ENCODE measurements around the gene COX14. TPM values are rescaled to one million over a fixed set of nuclear protein-coding genes. Genes with fewer than 3 reads are reported as not detected.

Gene COX14
- total RNA-seq, 1 experiment from 2014 or later: 74.5 TPM

- BruUV-seq (replicated peaks): no TSS peak
- intact Hi-C loops (cut with micrococcal nuclease; ENCODE audit: unreplicated experiment): loop anchor here (10.0 kb wide), 1 partner anchor 226 kb away; no protein-coding TSS in a partner anchor
- no peak overlapping the region for H3K4me3 ChIP-seq (ENCODE audit: low read depth in 2 of 2, low read length in 2 of 2)
These were observed 23.3 kb upstream of the COX14 start for GRCh38 chr12:50088577-50089335.

GRCh38 chr12:50089730-50090129 is 22.3 kb upstream of the COX14 start:
- DNase-seq (ENCODE audit: low read depth, low spot score) (no peak), ATAC-seq (no peak)
- BruUV-seq (replicated peaks): no TSS peak
- Histone ChIP-seq H3K27me3 (ENCODE audit: control insufficient read depth, insufficient read depth, low read length) (no peaks in the 10 kb centered on the region), H3K27ac (ENCODE audit: low read length) (no peak overlapping the region), H3K9me3 (ENCODE audit: control insufficient read depth, insufficient read depth, low read depth, low read length) (no peaks in the 10 kb centered on the region), H3K36me3 (ENCODE audit: control insufficient read depth, insufficient read depth, low read length) (peaks cover 18% of the 10 kb centered on the region), H3K4me1 (ENCODE audit: control insufficient read depth, insufficient read depth, low read length) (peaks cover 6% of the 10 kb centered on the region; the same call in 1 of the 2 replicates), H3K4me3 (ENCODE audit: low read depth in 2 of 2, low read length in 2 of 2) (no peak overlapping the region)
- CTCF ChIA-PET: interaction anchor here (0.6 kb wide), 2 partner anchors 123 to 479 kb away, joined by 7 read pairs; no protein-coding TSS in a partner anchor
- in situ Hi-C loops (cut with HindIII; ENCODE audit: low pct_unique_long_range_greater_than_20kb, low sequenced_read_pairs) (no loop called here), intact Hi-C loops (cut with micrococcal nuclease; ENCODE audit: unreplicated experiment) (loop anchor here (10.0 kb wide), 1 partner anchor 225 kb away; no protein-coding TSS in a partner anchor)
- POLR2A ChIA-PET: interaction anchor here (0.7 kb wide), 1 partner anchor 12 kb away, joined by 3 read pairs; no protein-coding TSS in a partner anchor
- TF ChIP-seq TCF7L2 (IDR thresholded peaks at IDR 0.05; ENCODE audit: low read depth, low read length) (no peak), CTCF (IDR thresholded peaks at IDR 0.05) (no peak), REST (IDR thresholded peaks at IDR 0.05; ENCODE audit: insufficient read depth in 1 of 2, low read depth in 2 of 2, low read length in 1 of 2) (no peak), SIN3A (IDR thresholded peaks at IDR 0.05; ENCODE audit: borderline replicate concordance, insufficient read depth, low read depth, low read length) (no peak), POLR2AphosphoS5 (IDR thresholded peaks at IDR 0.05; ENCODE audit: low read depth, low read length) (no peak)

More at GRCh38 chr12:50088577-50089335, 23.3 kb upstream of the COX14 start:
- Histone ChIP-seq H3K27ac (ENCODE audit: low read length) (no peak overlapping the region), H3K36me3 (ENCODE audit: control insufficient read depth, insufficient read depth, low read length) (peaks cover 18% of the 10 kb centered on the region), H3K27me3 (ENCODE audit: control insufficient read depth, insufficient read depth, low read length) (no peaks in the 10 kb centered on the region), H3K9me3 (ENCODE audit: control insufficient read depth, insufficient read depth, low read depth, low read length) (no peaks in the 10 kb centered on the region), H3K4me1 (ENCODE audit: control insufficient read depth, insufficient read depth, low read length) (peaks cover 6% of the 10 kb centered on the region; the same call in 1 of the 2 replicates)
- TF ChIP-seq REST (IDR thresholded peaks at IDR 0.05; ENCODE audit: insufficient read depth in 1 of 2, low read depth in 2 of 2, low read length in 1 of 2): no peak
- TF ChIP-seq CTCF (IDR thresholded peaks at IDR 0.05): peak; percentile 89
- ATAC-seq: peak; percentile 49; the same call in 1 of the 2 replicates
- POLR2A ChIA-PET: interaction anchor here (0.7 kb wide), 1 partner anchor 13 kb away, joined by 3 read pairs; no protein-coding TSS in a partner anchor
- no peak for DNase-seq (ENCODE audit: low read depth, low spot score)
- in situ Hi-C loops (cut with HindIII; ENCODE audit: low pct_unique_long_range_greater_than_20kb, low sequenced_read_pairs): no loop called here
- CTCF ChIA-PET: interaction anchor here (1.1 kb wide), 1 partner anchor 23 kb away, joined by 3 read pairs; the partner anchor contains the start of gene COX14
